TTC549 (cell line): ENCODE results near the gene RBBP4.
"Not testable (repeated sequence)": the region's sequence is repeated elsewhere in the genome, so short reads cannot be mapped to it uniquely, and the experiment has no call there.

Experiments
- FAIRE-seq: peaks from 2 replicates; lab custom pipeline; 2012; peaks lifted over from hg19 to GRCh38; lab: Jason Lieb, UNC

Gene RBBP4

GRCh38 chr1:32639489-32640075 is 11.4 kb upstream of the RBBP4 start:
- FAIRE-seq, result no peak

GRCh38 chr1:32642292-32642827 is 8.6 kb upstream of the RBBP4 start:
- FAIRE-seq, result not testable (repeated sequence)

- no peak for FAIRE-seq
Measured at GRCh38 chr1:32644426-32644825, 6.6 kb upstream of the RBBP4 start.

GRCh38 chr1:32647308-32648134 is 3.5 kb upstream of the RBBP4 start:
- no peak for FAIRE-seq

GRCh38 chr1:32650248-32650751 is 708 bp upstream of the RBBP4 start, which contains the start of gene ZBTB8OS:
ZBTB8OS (minus strand) TSS chr1:32650550; CDS start chr1:32650529, 21 bp downstream.
- FAIRE-seq, result peak; percentile 73

- no peak for FAIRE-seq
Measured at GRCh38 chr1:32651461-32652073, 559 bp downstream of the RBBP4 start.

- FAIRE-seq, result no peak
Measured at GRCh38 chr1:32652244-32652962, 1.4 kb downstream of the RBBP4 start.

- no peak for FAIRE-seq
Measured at GRCh38 chr1:32659581-32659980, 8.6 kb downstream of the RBBP4 start.

- no peak for FAIRE-seq
Measured at GRCh38 chr1:32665915-32666314, 14.9 kb downstream of the RBBP4 start.

GRCh38 chr1:32666901-32667566 is 16.0 kb downstream of the RBBP4 start:
- no peak for FAIRE-seq

- FAIRE-seq, result not testable (repeated sequence)
Measured at GRCh38 chr1:32668716-32669115, 17.7 kb downstream of the RBBP4 start.

- FAIRE-seq, result no peak
Measured at GRCh38 chr1:32676945-32677344, 25.9 kb downstream of the RBBP4 start.

GRCh38 chr1:32679993-32680392 is 29.0 kb downstream of the RBBP4 start:
- not testable (repeated sequence) for FAIRE-seq

- no peak for FAIRE-seq
Measured at GRCh38 chr1:32680642-32681041, 29.6 kb downstream of the RBBP4 start.

GRCh38 chr1:32681509-32681908 is 30.5 kb downstream of the RBBP4 start:
- FAIRE-seq, result no peak

GRCh38 chr1:32681999-32682398 is 31.0 kb downstream of the RBBP4 start:
- no peak for FAIRE-seq

- FAIRE-seq, result no peak
Measured at GRCh38 chr1:32683397-32683796, 32.4 kb downstream of the RBBP4 start.

- no peak for FAIRE-seq
Measured at GRCh38 chr1:32684167-32684811, 33.3 kb downstream of the RBBP4 start.

- no peak for FAIRE-seq
Measured at GRCh38 chr1:32685498-32685897, 34.5 kb downstream of the RBBP4 start.

- FAIRE-seq, result no peak
Measured at GRCh38 chr1:32686387-32686786, 35.4 kb downstream of the RBBP4 start.
